A172 (cell line): ENCODE measurements around the gene DOK4. TPM values are rescaled to one million over a fixed set of nuclear protein-coding genes. Genes with fewer than 3 reads are reported as not detected.

Source experiments
- DNase-seq: peaks from one replicate; pipeline ENCODE4 v3.0.0-alpha.2; 2015; ENCODE audit warnings: low spot score
- total RNA-seq: library from RNA; depleted of rRNA; stranded (reverse); fragments of >200 nt; shearing (Covaris generic); gene quantifications from 2 replicates; pipeline ENCODE4 v1.2.3, GENCODE V29; 2014

DOK4 gene
- total RNA-seq, 1 experiment from 2014 or later, result 78.6 TPM

DNA sequence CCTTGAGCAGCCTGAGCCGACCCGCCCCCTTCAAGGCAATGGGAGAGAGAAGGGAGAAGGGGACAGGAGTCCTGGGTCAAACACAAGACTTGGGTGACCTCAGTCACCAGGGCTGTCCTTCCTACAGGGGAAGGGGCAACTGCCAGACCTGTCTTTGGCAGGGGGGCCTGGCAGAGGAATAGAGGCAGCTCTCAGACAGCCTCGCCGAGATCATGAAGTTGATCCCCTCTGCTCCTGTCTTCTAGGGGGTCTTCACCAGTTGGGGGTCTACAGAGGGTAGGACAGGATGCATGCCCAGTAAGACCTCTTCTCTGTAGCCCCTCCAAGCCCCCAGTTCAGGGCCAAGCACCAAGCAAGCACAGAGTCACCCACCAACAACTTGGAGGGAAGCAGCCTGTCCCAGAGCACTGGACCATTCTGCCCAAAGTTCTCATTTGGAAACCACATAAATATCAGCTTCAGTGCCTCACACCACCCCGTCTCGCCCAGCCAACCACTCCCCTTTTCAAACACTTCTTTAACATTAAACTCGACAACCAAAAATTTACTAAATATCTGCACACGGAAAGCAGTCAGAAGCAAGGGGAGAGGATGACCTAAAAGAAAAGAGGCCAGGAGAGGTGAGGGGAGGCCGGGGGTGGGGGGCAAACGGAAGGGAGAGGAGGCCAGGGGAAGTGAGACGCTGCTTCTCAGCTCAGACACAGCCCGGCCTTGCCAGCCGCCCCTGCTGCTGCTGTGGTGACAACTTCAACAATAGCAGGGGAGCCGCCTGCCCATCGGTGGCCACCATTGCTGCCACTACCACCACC lies 7.7 kb downstream of the DOK4 start:
- no peak for DNase-seq

- no peak for DNase-seq
These were observed 8.6 kb downstream of the DOK4 start for GRCh38 chr16:57477531-57478202.

GRCh38 chr16:57476546-57477410 lies 9.5 kb downstream of the DOK4 start:
- no peak for DNase-seq

- DNase-seq, result peak; percentile 29
These were observed 10.5 kb downstream of the DOK4 start for GRCh38 chr16:57475711-57476339.

DNA sequence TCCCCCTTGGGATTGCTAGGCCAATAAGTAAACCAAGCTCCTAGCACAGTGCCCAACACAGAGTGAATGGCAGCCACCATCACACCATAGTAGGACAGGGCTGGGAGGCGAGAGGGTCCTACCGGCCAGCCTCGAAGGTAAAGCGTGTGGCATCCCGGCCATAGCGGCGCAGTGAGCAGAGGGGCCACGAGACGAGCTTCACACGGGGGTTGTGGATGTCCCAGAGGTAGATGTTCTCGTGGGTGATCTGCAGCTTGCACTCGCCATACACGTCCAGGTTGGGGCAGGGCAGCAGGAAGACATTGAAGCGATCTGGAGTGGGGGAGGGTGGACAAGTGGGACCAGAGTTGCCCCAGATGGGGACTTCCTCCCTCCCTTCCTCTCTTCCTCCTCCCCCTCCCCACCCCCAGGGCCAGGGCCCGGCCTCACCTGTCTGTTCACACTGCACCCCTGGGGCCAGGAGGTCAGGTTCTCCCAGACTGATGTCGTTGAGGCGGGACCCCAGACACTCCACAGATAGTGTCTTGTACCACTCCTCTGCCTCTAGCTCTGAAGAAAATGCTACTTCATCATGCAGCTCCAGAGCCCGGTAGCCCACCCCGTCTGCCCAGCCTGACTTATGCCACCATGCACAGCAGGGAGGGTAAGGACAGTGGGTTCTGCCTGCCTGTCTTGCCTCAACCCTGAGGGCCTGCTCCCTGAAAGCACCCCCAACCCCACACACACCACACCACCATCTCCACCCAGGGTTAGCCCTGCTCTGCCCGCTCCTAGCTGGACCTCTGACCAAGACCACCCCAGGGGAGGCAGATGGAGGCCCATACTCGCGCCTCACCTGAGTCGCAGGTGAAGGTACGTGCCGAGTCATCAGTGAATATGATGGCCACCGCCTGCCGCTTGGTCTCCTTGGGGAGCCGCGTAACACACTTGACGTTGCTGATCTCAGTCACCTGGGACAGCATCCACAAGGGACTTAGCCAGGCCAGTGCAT lies 11.3 kb downstream of the DOK4 start:
- DNase-seq, result no peak

- DNase-seq, result no peak
These were observed 12.4 kb downstream of the DOK4 start for GRCh38 chr16:57473906-57474305.

GRCh38 chr16:57473176-57473840 lies 13.0 kb downstream of the DOK4 start:
- no peak for DNase-seq

GRCh38 chr16:57472665-57473060 lies 13.6 kb downstream of the DOK4 start:
- DNase-seq, result no peak

- no peak for DNase-seq
These were observed 14.2 kb downstream of the DOK4 start for GRCh38 chr16:57471852-57472664.

DNA sequence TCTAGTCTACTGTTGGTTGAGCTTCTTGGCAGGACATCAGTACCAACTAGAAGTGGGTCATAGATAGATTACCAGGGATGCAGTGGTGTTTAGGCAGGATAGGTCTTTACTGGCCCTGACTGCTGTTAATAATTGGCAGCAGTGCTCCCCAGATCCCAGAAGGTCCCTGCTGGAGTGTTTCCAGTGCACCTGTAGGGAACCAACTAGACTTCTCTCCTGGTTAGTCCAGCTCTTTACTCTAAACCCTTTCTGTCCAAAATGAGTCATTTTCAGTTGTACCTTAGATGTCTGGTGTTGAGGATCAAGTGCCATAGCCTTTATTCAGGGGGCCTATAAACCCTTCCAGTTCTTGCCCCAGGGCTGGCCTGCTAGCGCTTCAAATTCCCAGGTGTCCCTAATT lies 15.1 kb downstream of the DOK4 start:
- DNase-seq, result no peak

- DNase-seq, result no peak
These were observed 15.6 kb downstream of the DOK4 start for GRCh38 chr16:57470711-57471110.

DNA sequence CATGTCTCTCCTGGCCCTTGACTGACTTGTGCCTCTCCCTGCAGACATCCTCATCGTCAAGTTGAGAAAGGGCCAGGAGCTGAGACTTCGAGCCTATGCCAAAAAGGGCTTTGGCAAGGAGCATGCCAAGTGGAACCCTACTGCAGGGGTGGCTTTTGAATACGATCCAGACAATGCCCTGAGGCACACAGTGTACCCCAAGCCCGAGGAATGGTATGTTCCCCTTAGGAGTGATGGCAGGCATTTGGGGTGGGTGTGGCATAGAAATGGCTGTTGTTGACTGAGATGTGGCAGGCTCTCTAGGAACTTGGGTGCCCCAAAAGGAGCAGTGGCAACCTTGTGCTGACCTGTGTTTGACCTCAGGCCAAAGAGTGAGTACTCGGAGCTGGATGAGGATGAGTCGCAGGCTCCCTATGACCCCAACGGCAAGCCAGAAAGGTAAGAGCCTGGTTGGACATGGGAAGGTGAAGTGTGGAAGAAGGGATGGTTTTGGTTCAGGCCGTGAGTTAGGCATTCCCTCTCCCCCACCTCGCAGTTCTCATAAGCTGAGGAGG lies 16.3 kb downstream of the DOK4 start:
- no peak for DNase-seq

DNA sequence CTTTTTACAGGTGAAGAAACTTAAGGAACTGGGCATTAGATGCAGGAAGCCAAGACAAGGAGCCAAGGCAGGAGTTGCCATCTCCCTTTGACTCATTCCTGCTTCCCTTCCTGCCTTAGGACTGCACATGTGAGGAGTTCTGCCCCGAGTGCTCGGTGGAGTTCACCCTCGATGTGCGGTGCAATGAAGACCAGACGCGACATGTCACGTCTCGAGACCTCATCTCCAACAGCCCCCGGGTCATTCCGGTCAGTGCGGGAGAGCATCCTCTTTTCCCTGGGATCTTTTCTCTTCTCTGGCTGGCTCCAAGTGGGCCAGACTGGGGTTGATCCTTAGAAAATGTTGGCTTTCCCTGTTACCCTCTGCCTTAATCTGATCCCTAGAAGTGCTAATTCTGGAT lies 17.2 kb downstream of the DOK4 start:
- no peak for DNase-seq

DNA sequence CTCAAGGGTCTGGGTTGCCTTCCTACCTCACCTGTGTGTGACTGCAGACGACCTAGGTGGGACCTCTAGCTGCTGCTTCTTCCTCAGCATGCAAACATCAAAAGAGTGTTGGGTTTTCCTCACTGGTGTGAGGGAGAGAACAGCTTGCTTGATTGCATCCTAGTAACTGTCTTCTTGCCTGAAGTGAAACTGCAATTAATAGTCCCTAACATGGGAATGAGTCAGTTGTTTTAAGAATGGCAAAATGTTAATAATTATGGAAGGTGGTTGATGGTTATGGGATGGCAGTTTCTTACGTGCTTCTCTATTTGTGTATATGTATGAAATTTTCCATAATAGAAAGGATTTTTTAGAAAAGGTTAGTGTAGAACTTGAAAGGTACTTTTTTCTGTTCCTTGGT lies 17.9 kb downstream of the DOK4 start:
- DNase-seq, result no peak

DNA sequence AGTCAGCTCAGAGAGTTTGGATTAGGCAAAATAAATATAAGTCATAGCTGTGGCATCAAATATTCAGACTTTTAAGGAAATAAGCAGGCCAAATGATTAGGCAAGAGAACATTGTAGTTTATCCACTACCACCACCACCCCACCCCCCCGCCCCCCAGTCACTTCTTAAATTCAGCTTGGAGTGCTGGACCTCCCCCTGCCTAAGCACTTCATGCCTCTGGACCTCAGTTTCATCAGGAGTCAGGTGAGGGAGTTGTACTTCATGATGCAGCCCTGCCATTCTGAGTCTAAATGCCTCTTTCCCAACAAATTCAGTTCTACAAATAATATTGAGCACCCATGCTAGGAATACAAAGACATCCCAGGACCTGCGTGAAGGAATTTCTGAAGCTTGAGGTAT lies 21.8 kb downstream of the DOK4 start:
- no peak for DNase-seq

GRCh38 chr16:57462978-57463362 lies 23.3 kb downstream of the DOK4 start:
- DNase-seq, result no peak

GRCh38 chr16:57462209-57462977 lies 23.9 kb downstream of the DOK4 start, which contains the start of gene POLR2C:
Gene POLR2C, plus strand, starts transcription at chr16:57462679. Its CDS starts 46 bp downstream, at chr16:57462725.
- DNase-seq, result peak; percentile 63

DNA sequence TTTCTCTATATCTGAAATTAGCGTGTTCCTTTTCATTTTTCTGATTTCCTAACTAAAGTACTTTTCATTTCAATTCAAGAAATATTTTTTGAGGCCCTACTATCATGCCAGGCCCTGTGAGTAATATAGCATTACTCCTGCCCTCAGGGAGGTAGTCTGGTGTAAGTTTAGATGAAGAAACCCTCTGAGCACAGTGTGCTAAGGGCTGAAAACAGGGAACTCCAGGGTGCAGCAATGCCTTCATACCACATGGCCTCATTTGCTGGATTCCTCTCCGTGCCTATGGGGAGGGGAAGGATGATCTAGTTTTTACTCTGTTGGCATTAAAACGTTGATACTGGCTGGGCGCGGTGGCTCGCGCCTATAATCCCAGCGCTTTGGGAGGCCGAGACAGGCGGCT lies 34.3 kb downstream of the DOK4 start:
- no peak for DNase-seq
